Measurements from ENCODE around the gene NFIB. TPM values are rescaled to one million over a fixed set of nuclear protein-coding genes. Genes with fewer than 3 reads are reported as not detected.

The NFIB gene
- total and polyA plus RNA-seq, 2 of the 13 experiments (the other 11 are each of a cell fraction or from before 2014, with no cell fraction given), result 0.98 to 4.6 TPM

GRCh38 chr9:14080959-14081542 lies 232.9 kb downstream of the NFIB start:
- DNase-seq (ENCODE audit: low spot score), result no peak
- H3K36me3 ChIP-seq (replicated peaks in 1 of 2; ENCODE audit: control insufficient read depth in 1 of 2, insufficient read depth in 2 of 2, low read length in 2 of 2), result no peaks in the 10 kb centered on the region
- ChIA-PET CTCF (ENCODE audit: low intra/inter-chr PET ratio, low total read pairs) (no interaction called here), POLR2A (no interaction called here)
- WGBS (ENCODE audit: low lambda C conversion rate), result 45% methylated on average over 6 of the region's 6 CpGs
- no TSS peak for BruUV-seq (replicated peaks)
- no peaks in the 10 kb centered on the region for H3K79me2 ChIP-seq (ENCODE audit: insufficient read depth, low read length)
- H3K27ac ChIP-seq (ENCODE audit: extremely low read length, insufficient read depth, low read length), result no peak overlapping the region
- intact Hi-C loops (cut with micrococcal nuclease; ENCODE audit: unreplicated experiment), result no loop called here
- H3K27me3 ChIP-seq (ENCODE audit: control insufficient read depth in 1 of 2, insufficient read depth in 2 of 2, low read length in 2 of 2), result no peaks in the 10 kb centered on the region
- H3K9ac ChIP-seq (ENCODE audit: insufficient read depth, low read depth, low read length), result no peak overlapping the region
- no peak for FAIRE-seq
- no peaks in the 10 kb centered on the region for H3K4me1 ChIP-seq (ENCODE audit: insufficient read depth, low read length)
- no peak overlapping the region for H3K4me3 ChIP-seq (replicated peaks in 1 of 3; ENCODE audit: insufficient read depth in 1 of 3, low read depth in 2 of 3, low read length in 3 of 3)
- H2AFZ ChIP-seq (ENCODE audit: low read length), result no peak overlapping the region
- no peaks in the 10 kb centered on the region for H4K20me1 ChIP-seq (ENCODE audit: insufficient read depth, low read length)
- in situ Hi-C loops (cut with HindIII; ENCODE audit: extremely low pct_ligation_motif_present, low pct_unique_long_range_greater_than_20kb), result no loop called here
- TF ChIP-seq POLR2G (IDR thresholded peaks at IDR 0.05; ENCODE audit: low read depth, low read length) (no peak), ASH2L (IDR thresholded peaks at IDR 0.05; ENCODE audit: insufficient read length, low read depth, low read length) (no peak), ELF1 (CRISPR knock-in tag; IDR thresholded peaks at IDR 0.05) (no peak), HOXA3 (CRISPR knock-in tag; IDR thresholded peaks at IDR 0.05) (no peak), ATAD3A (CRISPR knock-in tag; IDR thresholded peaks at IDR 0.05) (no peak), ZNF280D (CRISPR knock-in tag; IDR thresholded peaks at IDR 0.05) (no peak)
- no peak overlapping the region for H3K4me2 ChIP-seq (ENCODE audit: low read depth, low read length)
- ATAC-seq, result no peak
- no peaks in the 10 kb centered on the region for H3K9me3 ChIP-seq (ENCODE audit: low read length)

All from HepG2 (cell line).